HepG2 (cell line): ENCODE data around the gene C18orf63. TPM values are rescaled to one million over a fixed set of nuclear protein-coding genes. Genes with fewer than 3 reads are reported as not detected.

ENCODE experiments used
- CBX5 ChIP-seq: sonication (generic); formaldehyde crosslinking; IDR thresholded peaks from 2 replicates; pipeline ENCODE4 v1.4.0; 2020; ENCODE audit warnings: missing genetic modification reagents, borderline replicate concordance
- DMAP1 ChIP-seq: IDR thresholded peaks from 2 replicates; pipeline ENCODE4 v1.6.1; 2016
- EP300 ChIP-seq, 3 experiments: sonication (generic) in 1 of 3; formaldehyde crosslinking in 1 of 3; IDR thresholded peaks; 2 replicates each; pipeline versions ENCODE4 v1.5.1 to v1.6.1; 2011 to 2020; ENCODE audit warnings: low read depth in 2 of 3, low read length in 2 of 3, borderline replicate concordance in 1 of 3, improper control_type of control experiment in 1 of 3, mild to moderate bottlenecking in 1 of 3, missing genetic modification reagents in 1 of 3, moderate library complexity in 1 of 3
- FLYWCH1 ChIP-seq: sonication (generic); formaldehyde crosslinking; IDR thresholded peaks from 2 replicates; pipeline ENCODE4 v1.8.1; 2023; ENCODE audit warnings: mild to moderate bottlenecking, missing genetic modification reagents
- HOXA5 ChIP-seq: sonication (generic); formaldehyde crosslinking; IDR thresholded peaks from 2 replicates; pipeline ENCODE4 v1.4.0; 2020; ENCODE audit warnings: missing genetic modification reagents
- KLF6 ChIP-seq: IDR thresholded peaks from 2 replicates; pipeline ENCODE4 v1.8.0; 2016; ENCODE audit warnings: missing biosample characterization, missing genetic modification reagents
- LCORL ChIP-seq, 2 experiments: fragments of 450-650 bp in 1 of 2; sonication (generic) in 1 of 2; formaldehyde crosslinking in 1 of 2; IDR thresholded peaks; 2 replicates each; pipeline versions ENCODE4 v1.5.0 to v1.6.1; 2017 to 2020; ENCODE audit warnings: antibody characterized with exemption in 1 of 2, missing genetic modification reagents in 1 of 2
- NAIF1 ChIP-seq: sonication (generic); formaldehyde crosslinking; IDR thresholded peaks from 2 replicates; pipeline ENCODE4 v1.5.0; 2020; ENCODE audit warnings: mild to moderate bottlenecking, missing genetic modification reagents, borderline replicate concordance
- NCOR1 ChIP-seq: fragments of 200-600 bp; sonication (generic); IDR thresholded peaks from 2 replicates; pipeline ENCODE4 v1.7.0; 2017; ENCODE audit warnings: antibody characterized with exemption, low read length, borderline replicate concordance
- NFIC ChIP-seq: IDR thresholded peaks from 2 replicates; pipeline ENCODE4 v1.6.1; 2012; ENCODE audit warnings: mild to moderate bottlenecking, low read length, inconsistent platforms
- RBM22 ChIP-seq: fragments of 200-400 bp; formaldehyde crosslinking; optimal IDR thresholded peaks from 2 replicates; pipeline ENCODE3; 2017; ENCODE audit warnings: mild to moderate bottlenecking, low read length, moderate library complexity
- SP140L ChIP-seq: sonication (generic); formaldehyde crosslinking; IDR thresholded peaks from 2 replicates; pipeline ENCODE4 v1.4.0; 2020; ENCODE audit warnings: missing genetic modification reagents, borderline replicate concordance
- TCF7L2 ChIP-seq: IDR thresholded peaks from 2 replicates; pipeline ENCODE4 v1.6.1; 2011; ENCODE audit warnings: mild to moderate bottlenecking, low read depth, low read length, moderate library complexity
- TFDP2 ChIP-seq: sonication (generic); formaldehyde crosslinking; IDR thresholded peaks from 2 replicates; pipeline ENCODE4 v1.4.0; 2020; ENCODE audit warnings: missing genetic modification reagents
- U2AF1 ChIP-seq: fragments of 200-400 bp; formaldehyde crosslinking; optimal IDR thresholded peaks from 2 replicates; pipeline ENCODE3; 2017; ENCODE audit warnings: mild to moderate bottlenecking, low read depth, low read length
- WIZ ChIP-seq: sonication (generic); formaldehyde crosslinking; IDR thresholded peaks from 2 replicates; pipeline ENCODE4 v1.5.1; 2020; ENCODE audit warnings: mild to moderate bottlenecking, missing genetic modification reagents
- ZBTB25 ChIP-seq: IDR thresholded peaks from 2 replicates; pipeline ENCODE4 v1.6.1; 2018; ENCODE audit warnings: missing genetic modification reagents
- ZFX ChIP-seq: sonication (generic); formaldehyde crosslinking; IDR thresholded peaks from 2 replicates; pipeline ENCODE4 v1.4.0; 2020; ENCODE audit warnings: mild to moderate bottlenecking, low read depth, missing genetic modification reagents, moderate library complexity
- ZNF205 ChIP-seq: IDR thresholded peaks from 2 replicates; pipeline ENCODE4 v1.6.1; 2018; ENCODE audit warnings: missing biosample characterization, missing genetic modification reagents
- ZNF564 ChIP-seq: sonication (generic); formaldehyde crosslinking; IDR thresholded peaks from 2 replicates; pipeline ENCODE4 v1.8.1; 2023; ENCODE audit warnings: mild to moderate bottlenecking, missing genetic modification reagents
- ZNF710 ChIP-seq: sonication (generic); formaldehyde crosslinking; IDR thresholded peaks from 2 replicates; pipeline ENCODE4 v1.5.0; 2020; ENCODE audit warnings: mild to moderate bottlenecking, missing genetic modification reagents, borderline replicate concordance
- ZNF772 ChIP-seq: sonication (generic); formaldehyde crosslinking; IDR thresholded peaks from 2 replicates; pipeline ENCODE4 v1.5.0; 2020; ENCODE audit warnings: mild to moderate bottlenecking, missing genetic modification reagents
- ZNF816 ChIP-seq: sonication (generic); formaldehyde crosslinking; IDR thresholded peaks from 2 replicates; pipeline ENCODE4 v1.8.0; 2022; ENCODE audit warnings: missing genetic modification reagents, mild to moderate bottlenecking, borderline replicate concordance
- ZSCAN30 ChIP-seq: sonication (generic); formaldehyde crosslinking; IDR thresholded peaks from 2 replicates; pipeline ENCODE4 v1.5.0; 2020; ENCODE audit warnings: mild to moderate bottlenecking, missing genetic modification reagents
- ZSCAN31 ChIP-seq: sonication (generic); formaldehyde crosslinking; IDR thresholded peaks from 2 replicates; pipeline ENCODE4 v1.5.0; 2020; ENCODE audit warnings: low read depth, mild to moderate bottlenecking, missing genetic modification reagents
- polyA plus RNA-seq, 8 experiments: library from polyadenylated mRNA; depleted of rRNA in 3 of 8; stranded (reverse) in 7 of 8; unstranded in 1 of 8; fragments of >200 nt; fragmentation: Illumina TruSeq in 4 of 8; extraction: Trizol in 4 of 8; gene quantifications; 2 replicates each; pipeline versions ENCODE4 v1.2.1 to v1.2.3, GENCODE V29; 2011 to 2016; ENCODE audit warnings: low read depth in 4 of 8, missing spikeins in 1 of 8, mixed read lengths in 1 of 8; ENCODE audit not compliant: insufficient read depth in 1 of 8
- total RNA-seq, 5 experiments: library from RNA; depleted of rRNA; stranded (reverse); fragments of >200 nt; fragmentation: Illumina TruSeq; extraction: Trizol; gene quantifications; 2 replicates each; pipeline ENCODE4 v1.2.3, GENCODE V29; 2016; ENCODE audit warnings: low read depth in 1 of 5

C18orf63 gene
- total and polyA plus RNA-seq, 2 of the 13 experiments (the other 11 are each of a cell fraction or from before 2014, with no cell fraction given) = 0.01 TPM; not detected in 1

DNA sequence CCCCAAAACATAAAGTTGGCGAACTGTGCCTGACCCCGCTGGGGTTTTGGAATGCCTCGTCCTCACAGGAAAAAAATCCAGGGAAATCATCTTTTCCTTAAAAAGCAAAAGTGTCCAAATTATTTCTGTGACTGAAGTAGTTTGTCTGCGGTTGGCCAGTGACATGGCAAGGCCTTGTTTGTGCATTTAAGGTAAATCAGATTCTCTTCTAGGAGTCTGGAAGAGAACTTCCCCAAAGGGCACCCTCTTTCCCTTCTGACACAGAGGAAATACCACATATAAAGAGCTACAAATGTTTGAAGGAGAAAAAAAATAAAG, 23.1 kb upstream of the C18orf63 start (continued):
- TF ChIP-seq U2AF1 = peak; percentile 74
- no peak for TF ChIP-seq ZBTB25 (CRISPR knock-in tag)
- TF ChIP-seq ZNF564 (CRISPR knock-in tag) = 0 out of 2 replicates have a peak, but pooled peaks have one; percentile 46
- 0 out of 2 replicates have a peak, but pooled peaks have one; percentile 9 for TF ChIP-seq NAIF1
- no peak for TF ChIP-seq TFDP2
- no peak for TF ChIP-seq LCORL (IDR thresholded peaks at IDR 0.05)
- 0 out of 2 replicates have a peak, but pooled peaks have one; percentile 11 for TF ChIP-seq LCORL (CRISPR knock-in tag; IDR thresholded peaks at IDR 0.05)
- peak; percentile 1; the same call in 1 of the 2 replicates for TF ChIP-seq SP140L (CRISPR knock-in tag)
- TF ChIP-seq CBX5 (CRISPR knock-in tag) = no peak
- peak; percentile 16; the same call in 1 of the 2 replicates for TF ChIP-seq NFIC
- 0 out of 2 replicates have a peak, but pooled peaks have one; percentile 5 for TF ChIP-seq ZNF816 (CRISPR knock-in tag)
- no peak for TF ChIP-seq RBM22
- 0 out of 2 replicates have a peak, but pooled peaks have one; percentile 12 for TF ChIP-seq TCF7L2
- peak; percentile 13 for TF ChIP-seq ZFX (CRISPR knock-in tag)
- TF ChIP-seq ZNF205 (CRISPR knock-in tag) = 0 out of 2 replicates have a peak, but pooled peaks have one; percentile 1
- 0 out of 2 replicates have a peak, but pooled peaks have one; percentile 8 for TF ChIP-seq ZSCAN31 (CRISPR knock-in tag)
- 0 out of 2 replicates have a peak, but pooled peaks have one; percentile 39 for TF ChIP-seq ZNF710 (CRISPR knock-in tag)
- no peak for TF ChIP-seq HOXA5 (CRISPR knock-in tag)
- peak; percentile 45; the same call in 1 of the 2 replicates for TF ChIP-seq NCOR1
- TF ChIP-seq FLYWCH1 (CRISPR knock-in tag) = 0 out of 2 replicates have a peak, but pooled peaks have one; percentile 55
- TF ChIP-seq DMAP1 (CRISPR knock-in tag) = no peak
- 0 out of 2 replicates have a peak, but pooled peaks have one; percentile 40 for TF ChIP-seq ZSCAN30 (CRISPR knock-in tag)
- peak; percentile 20; the same call in 1 of the 2 replicates for TF ChIP-seq WIZ
- TF ChIP-seq ZNF772 (CRISPR knock-in tag) = no peak; the same call in 1 of the 2 replicates
- peak; percentile 21; the same call in 1 of the 2 replicates for TF ChIP-seq KLF6 (CRISPR knock-in tag)
- no peak for TF ChIP-seq EP300 (IDR thresholded peaks at IDR 0.05; ENCODE audit: low read depth in 2 of 2, low read length in 2 of 2)
- no peak for TF ChIP-seq EP300 (CRISPR knock-in tag; IDR thresholded peaks at IDR 0.05; ENCODE audit: borderline replicate concordance)
